Activated CD4-positive, alpha-beta T cell treated with anti-CD3 and anti-CD28 coated beads for 36 hours (primary cell): Measurements from ENCODE around the gene DSCAML1. TPM values are rescaled to one million over a fixed set of nuclear protein-coding genes. Genes with fewer than 3 reads are reported as not detected.
A peak's percentile ranks its signal among the peaks of the same experiment; 100 is the strongest.

ENCODE experiments used
- ATAC-seq: fragments of 200-7000 bp; cut with Tn5 transposase; one replicate; pipeline ENCODE4 v1.10.0; 2021; ENCODE audit warnings: mild to moderate bottlenecking, moderate library complexity
- CTCF ChIA-PET: fragments of 350-600 bp; sonication (Branson Sonifier 250); formaldehyde crosslinking; loops from one replicate; lab custom pipeline; 2021; ENCODE audit warnings: antibody characterized with exemption; lab: Charles Lee
- POLR2A ChIA-PET: fragments of 350-600 bp; sonication (Branson Sonifier 250); formaldehyde crosslinking; loops from one replicate; lab custom pipeline; 2021; ENCODE audit warnings: antibody characterized with exemption, inconsistent platforms; lab: Charles Lee
- DNase-seq: peaks from one replicate; pipeline ENCODE4 v3.0.0-alpha.2; 2020
- H3K27ac Mint-ChIP-seq: one replicate; pipeline ENCODE4 v1.8.0; 2021; ENCODE audit warnings: mixed read lengths
- H3K27me3 Mint-ChIP-seq: one replicate; pipeline ENCODE4 v1.8.0; 2021; ENCODE audit warnings: mixed read lengths
- H3K36me3 Mint-ChIP-seq: one replicate; pipeline ENCODE4 v1.8.0; 2021; ENCODE audit warnings: low read depth, mixed read lengths
- H3K4me1 Mint-ChIP-seq: one replicate; pipeline ENCODE4 v1.8.0; 2021; ENCODE audit warnings: mixed read lengths
- H3K4me3 Mint-ChIP-seq: one replicate; pipeline ENCODE4 v1.8.0; 2021; ENCODE audit warnings: mild to moderate bottlenecking, moderate library complexity, mixed read lengths
- H3K9me3 Mint-ChIP-seq: one replicate; pipeline ENCODE4 v1.8.0; 2021; ENCODE audit warnings: low read depth, mixed read lengths
- intact Hi-C, 2 experiments: fragments of 100-400 bp; cut with DNase I in 1 of 2; cut with micrococcal nuclease in 1 of 2; formaldehyde crosslinking; loops; one replicate each; pipeline versions ENCODE4 v1.14.2 to v1.15.1; 2022 to 2024; cut with DNase I, micrococcal nuclease
- total RNA-seq, 2 experiments: library from RNA; stranded (reverse); gene quantifications; one replicate each; pipeline ENCODE4 v1.2.3, GENCODE V29; 2021

The DSCAML1 gene
- total RNA-seq, 2 experiments from 2014 or later, result 0.05 to 0.67 TPM

DNA sequence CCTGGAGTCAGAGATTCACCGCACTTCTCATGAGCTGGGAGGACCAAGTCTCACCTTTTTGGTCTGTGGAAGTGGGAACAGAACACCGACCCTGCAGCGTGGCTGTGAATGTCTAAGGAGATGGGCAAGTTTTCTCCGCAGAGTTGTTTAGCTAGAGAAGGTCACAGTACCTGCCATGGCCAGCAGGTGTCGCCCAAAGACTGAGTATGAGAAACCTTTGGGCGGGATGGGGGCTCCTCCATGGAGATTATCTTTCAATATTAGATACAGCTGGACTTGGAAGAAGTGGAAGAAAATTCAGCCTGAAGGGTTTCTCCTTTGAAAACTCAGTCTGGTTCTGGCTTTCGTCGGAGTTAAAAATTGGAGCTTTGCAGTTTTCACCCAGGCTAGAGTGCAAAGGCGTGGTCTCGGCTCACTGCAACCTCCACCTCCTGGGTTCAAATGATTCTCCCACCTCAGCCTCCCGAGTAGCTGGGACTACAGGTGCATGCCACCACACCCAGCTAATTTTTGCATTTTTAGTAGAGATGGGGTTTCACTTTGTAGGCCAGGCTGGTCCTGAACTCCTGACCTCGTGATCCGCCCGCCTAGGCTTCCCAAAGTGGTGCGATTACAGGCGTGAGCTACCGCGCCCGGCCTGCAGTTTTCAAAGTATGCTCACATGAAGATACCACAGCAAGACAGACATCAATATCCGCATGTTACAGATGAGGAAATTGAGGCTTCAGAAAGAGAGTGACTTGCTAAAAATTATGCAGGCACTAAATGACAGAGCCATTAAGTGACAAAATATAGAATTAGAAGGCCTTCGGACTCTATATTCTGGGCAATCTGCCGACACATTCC is 10.7 kb upstream of the DSCAML1 start:
- DNase-seq, result peak; percentile 87
- ChIA-PET POLR2A (interaction anchor here (0.6 kb wide), 2 partner anchors 22 to 1156 kb away, joined by 3 to 10 read pairs; no protein-coding TSS in a partner anchor), CTCF (interaction anchor here (0.6 to 6.0 kb wide), 51 partner anchors 9 to 1626 kb away, joined by 3 to 120 read pairs (median 4); partner anchors contain the start of genes FXYD2 and IL10RA)
- Mint-ChIP-seq H3K27ac (no peak overlapping the region), H3K9me3 (no peaks in the 10 kb centered on the region), H3K27me3 (peaks cover 3% of the 10 kb centered on the region), H3K36me3 (no peaks in the 10 kb centered on the region), H3K4me3 (no peak overlapping the region), H3K4me1 (peaks cover 15% of the 10 kb centered on the region)
- intact Hi-C loops, result loop anchor here (1.0 to 5.0 kb wide), 7 partner anchors 10 to 380 kb away; no protein-coding TSS in a partner anchor
- peak; percentile 56 for ATAC-seq

DNA sequence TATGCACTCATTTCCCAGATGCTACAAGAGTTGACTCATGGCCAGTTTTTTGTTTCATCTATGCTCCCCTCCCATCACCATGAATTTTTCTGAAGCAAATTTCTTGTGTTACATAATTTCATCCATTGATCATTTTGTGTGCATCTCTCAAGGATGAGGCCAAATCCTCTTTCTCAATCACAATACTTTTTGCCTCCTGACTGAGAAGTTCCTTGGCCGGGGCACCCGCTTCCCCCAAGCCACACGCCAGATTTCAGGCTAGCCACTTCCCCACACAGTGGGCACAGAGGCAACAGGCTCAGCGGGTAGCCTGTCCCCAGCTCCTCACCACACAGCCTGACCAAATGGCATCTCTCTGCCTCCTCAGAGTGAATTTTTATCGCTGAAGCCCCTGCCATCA is 9.8 kb upstream of the DSCAML1 start:
- POLR2A ChIA-PET, result no interaction called here

DNA sequence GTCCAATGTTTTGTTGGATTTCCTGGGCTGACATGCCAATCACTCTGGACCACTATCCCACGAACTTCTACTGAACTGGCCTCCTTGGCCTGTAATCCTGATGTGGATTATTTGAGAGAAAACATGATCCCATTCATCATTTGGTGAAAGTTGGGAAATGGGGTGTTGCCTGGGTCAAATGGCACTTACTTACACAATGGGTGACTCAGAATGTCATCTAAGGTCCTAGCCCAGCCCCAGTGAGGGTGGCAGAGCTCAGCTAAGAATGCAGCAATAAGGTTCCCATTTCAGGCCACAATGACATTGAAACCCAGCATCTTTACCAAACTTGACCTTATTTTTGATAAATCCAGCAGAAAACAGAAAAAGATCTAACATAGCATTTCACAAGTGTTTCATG is 8.0 kb upstream of the DSCAML1 start:
- CTCF ChIA-PET, result interaction anchor here (1.1 to 6.0 kb wide), 5 partner anchors 12 to 248 kb away, joined by 3 to 120 read pairs (median 8); partner anchors contain the start of gene FXYD2
- no peak for DNase-seq
- H3K36me3 Mint-ChIP-seq, result no peaks in the 10 kb centered on the region

More for the DNA sequence above, 9.8 kb upstream of the DSCAML1 start:
- no peak overlapping the region for H3K4me3 Mint-ChIP-seq
- intact Hi-C loops, result loop anchor here (1.0 to 5.0 kb wide), 7 partner anchors 10 to 380 kb away; no protein-coding TSS in a partner anchor
- H3K4me1 Mint-ChIP-seq, result peaks cover 15% of the 10 kb centered on the region
- ATAC-seq, result no peak
- CTCF ChIA-PET, result interaction anchor here (0.7 to 6.0 kb wide), 40 partner anchors 8 to 797 kb away, joined by 3 to 120 read pairs (median 4); partner anchors contain the start of genes FXYD2 and IL10RA
- H3K27me3 Mint-ChIP-seq, result peaks cover 3% of the 10 kb centered on the region
- no peak for DNase-seq
- no peak overlapping the region for H3K27ac Mint-ChIP-seq
- H3K9me3 Mint-ChIP-seq, result no peaks in the 10 kb centered on the region
- no peaks in the 10 kb centered on the region for H3K36me3 Mint-ChIP-seq

DNA sequence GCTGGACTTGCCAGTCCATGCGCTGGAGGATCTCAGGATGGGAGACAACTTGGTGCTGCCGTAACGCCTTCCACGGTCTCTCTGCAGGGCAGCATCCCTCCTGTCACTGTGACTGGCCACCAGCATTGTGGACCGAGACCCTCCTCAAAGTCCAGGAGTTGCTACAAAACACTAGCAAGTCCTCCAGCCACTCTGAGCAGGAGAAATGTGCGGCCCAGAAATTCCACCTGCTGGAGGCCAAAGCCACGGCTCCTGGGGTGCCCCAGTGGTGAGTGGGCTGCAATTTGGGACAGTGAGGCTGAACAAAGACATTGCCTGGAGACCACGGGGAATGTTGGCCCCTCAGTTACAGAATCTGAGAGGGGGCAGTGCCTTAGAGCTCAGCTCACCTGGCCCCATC is 6.9 kb upstream of the DSCAML1 start:
- CTCF ChIA-PET, result interaction anchor here (1.0 to 6.0 kb wide), 3 partner anchors 13 to 378 kb away, joined by 4 to 120 read pairs (median 8); no protein-coding TSS in a partner anchor
- Mint-ChIP-seq H3K36me3 (no peaks in the 10 kb centered on the region), H3K4me3 (no peak overlapping the region), H3K27ac (no peak overlapping the region), H3K4me1 (peaks cover 4% of the 10 kb centered on the region), H3K27me3 (peaks cover 6% of the 10 kb centered on the region), H3K9me3 (no peaks in the 10 kb centered on the region)
- ATAC-seq, result no peak
- no peak for DNase-seq
- intact Hi-C loops, result no loop called here
- POLR2A ChIA-PET, result no interaction called here

More for the DNA sequence above, 8.0 kb upstream of the DSCAML1 start:
- Mint-ChIP-seq H3K27me3 (no peaks in the 10 kb centered on the region), H3K27ac (peak overlapping the region; percentile 42), H3K4me1 (peaks cover 15% of the 10 kb centered on the region), H3K9me3 (no peaks in the 10 kb centered on the region), H3K4me3 (no peak overlapping the region)
- intact Hi-C loops, result loop anchor here in 1 of 2 experiments (5.0 kb wide), 1 partner anchor 378 kb away; no protein-coding TSS in a partner anchor
- POLR2A ChIA-PET, result no interaction called here
- no peak for ATAC-seq

DNA sequence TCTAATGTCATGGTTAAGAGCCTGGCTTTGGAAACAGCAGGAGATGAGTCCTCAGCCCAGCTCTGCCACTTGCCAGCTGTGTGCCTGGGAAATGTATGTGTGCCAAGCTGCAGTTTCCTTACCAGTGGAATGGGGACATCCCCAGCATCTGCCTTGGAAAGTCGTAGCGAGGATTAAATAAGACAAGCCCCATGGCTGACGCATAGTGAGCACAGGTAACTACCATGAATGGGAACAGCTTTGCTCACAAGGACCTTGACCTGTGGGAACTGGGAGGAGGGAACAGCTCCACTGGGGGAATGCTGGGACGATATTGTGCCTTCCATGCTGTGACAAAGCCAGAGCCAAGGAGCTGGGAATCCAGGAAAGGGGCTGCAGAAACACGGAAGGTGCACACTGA is 2.6 kb upstream of the DSCAML1 start:
- Mint-ChIP-seq H3K27ac (no peak overlapping the region), H3K27me3 (peaks cover 31% of the 10 kb centered on the region), H3K9me3 (no peaks in the 10 kb centered on the region), H3K36me3 (no peaks in the 10 kb centered on the region), H3K4me3 (no peak overlapping the region), H3K4me1 (peaks cover 17% of the 10 kb centered on the region)
- POLR2A ChIA-PET, result no interaction called here
- ATAC-seq, result no peak
- CTCF ChIA-PET, result interaction anchor here (1.9 to 2.9 kb wide), 3 partner anchors 8 to 18 kb away, joined by 6 to 13 read pairs (median 11); no protein-coding TSS in a partner anchor
- no peak for DNase-seq
- intact Hi-C loops, result no loop called here

DNA sequence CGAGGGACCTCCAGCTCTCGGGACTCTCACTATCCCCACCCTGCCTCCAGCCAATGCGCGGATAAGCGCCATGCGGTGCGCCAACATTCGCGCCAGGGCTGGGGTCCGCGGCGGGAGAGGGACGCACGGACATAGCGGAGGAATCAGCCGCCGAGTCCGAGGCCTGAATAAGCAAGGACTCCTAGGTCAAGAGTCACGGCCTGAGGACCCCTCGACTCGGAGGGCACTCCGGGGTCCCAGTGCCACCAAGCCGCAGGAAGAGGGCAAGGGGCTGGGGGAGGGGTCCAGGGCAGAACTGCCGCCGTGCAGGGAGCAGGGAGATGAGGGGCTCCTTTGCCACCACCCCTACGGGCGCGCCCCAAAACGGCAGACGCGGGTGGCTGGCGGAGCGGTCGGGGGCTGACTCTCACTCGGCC is 552 bp downstream of the DSCAML1 start:
- Mint-ChIP-seq H3K36me3 (no peaks in the 10 kb centered on the region), H3K4me3 (no peak overlapping the region), H3K27ac (no peak overlapping the region), H3K4me1 (peaks cover 17% of the 10 kb centered on the region), H3K27me3 (peaks cover 44% of the 10 kb centered on the region), H3K9me3 (no peaks in the 10 kb centered on the region)
- DNase-seq (no peak), ATAC-seq (no peak)
- ChIA-PET CTCF (interaction anchor here (1.1 kb wide), 1 partner anchor 21 kb away, joined by 3 read pairs; no protein-coding TSS in a partner anchor), POLR2A (no interaction called here)
- intact Hi-C loops, result no loop called here

DNA sequence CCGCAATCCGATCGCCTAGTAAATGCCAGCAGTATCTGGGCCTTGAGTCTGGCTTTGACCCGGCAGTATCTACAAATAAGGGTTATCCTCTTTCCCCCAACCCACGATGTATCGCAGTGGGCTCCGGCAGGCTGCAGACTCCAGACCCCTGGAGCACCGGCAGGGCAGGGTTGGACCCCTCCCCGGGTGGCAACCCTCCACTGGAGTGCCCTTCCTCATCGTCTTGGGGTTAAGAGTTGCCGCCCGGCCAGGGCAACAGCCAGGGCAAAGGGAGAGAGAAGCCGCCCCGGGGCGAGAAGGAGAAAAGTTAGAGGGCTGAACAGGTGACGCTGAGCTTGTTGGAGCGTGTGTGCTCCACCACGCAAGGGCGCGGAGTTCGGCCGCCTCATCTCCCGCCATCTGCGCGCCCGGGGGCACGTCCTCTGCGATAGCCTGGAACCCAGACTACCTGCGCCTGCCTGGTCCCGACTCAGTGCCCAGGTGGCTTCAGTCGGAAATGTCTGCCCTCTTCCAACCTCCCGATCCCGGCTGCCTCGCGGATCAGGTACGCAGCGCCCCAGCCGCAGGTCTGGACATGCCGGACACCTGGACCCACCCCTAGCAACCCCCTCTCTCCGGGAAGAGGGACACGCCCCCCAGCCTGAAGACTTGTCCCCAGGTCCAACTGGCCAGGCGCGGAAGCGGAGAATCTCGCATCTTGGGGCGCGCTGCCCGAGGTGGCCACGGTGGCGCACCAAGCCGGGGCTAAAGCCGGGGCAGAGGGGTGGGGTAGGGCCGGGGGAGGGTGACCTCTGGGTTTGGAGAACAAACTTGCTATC is 1.2 kb downstream of the DSCAML1 start:
- DNase-seq (peak; percentile 13), ATAC-seq (no peak)
- POLR2A ChIA-PET, result no interaction called here
- Mint-ChIP-seq H3K27me3 (peaks cover 44% of the 10 kb centered on the region), H3K27ac (no peak overlapping the region), H3K4me1 (peaks cover 17% of the 10 kb centered on the region), H3K4me3 (peak overlapping the region; percentile 26), H3K36me3 (no peaks in the 10 kb centered on the region), H3K9me3 (no peaks in the 10 kb centered on the region)
- intact Hi-C loops, result no loop called here
- CTCF ChIA-PET, result interaction anchor here (0.6 to 1.1 kb wide), 3 partner anchors 21 to 480 kb away, joined by 3 to 4 read pairs (median 3); no protein-coding TSS in a partner anchor

DNA sequence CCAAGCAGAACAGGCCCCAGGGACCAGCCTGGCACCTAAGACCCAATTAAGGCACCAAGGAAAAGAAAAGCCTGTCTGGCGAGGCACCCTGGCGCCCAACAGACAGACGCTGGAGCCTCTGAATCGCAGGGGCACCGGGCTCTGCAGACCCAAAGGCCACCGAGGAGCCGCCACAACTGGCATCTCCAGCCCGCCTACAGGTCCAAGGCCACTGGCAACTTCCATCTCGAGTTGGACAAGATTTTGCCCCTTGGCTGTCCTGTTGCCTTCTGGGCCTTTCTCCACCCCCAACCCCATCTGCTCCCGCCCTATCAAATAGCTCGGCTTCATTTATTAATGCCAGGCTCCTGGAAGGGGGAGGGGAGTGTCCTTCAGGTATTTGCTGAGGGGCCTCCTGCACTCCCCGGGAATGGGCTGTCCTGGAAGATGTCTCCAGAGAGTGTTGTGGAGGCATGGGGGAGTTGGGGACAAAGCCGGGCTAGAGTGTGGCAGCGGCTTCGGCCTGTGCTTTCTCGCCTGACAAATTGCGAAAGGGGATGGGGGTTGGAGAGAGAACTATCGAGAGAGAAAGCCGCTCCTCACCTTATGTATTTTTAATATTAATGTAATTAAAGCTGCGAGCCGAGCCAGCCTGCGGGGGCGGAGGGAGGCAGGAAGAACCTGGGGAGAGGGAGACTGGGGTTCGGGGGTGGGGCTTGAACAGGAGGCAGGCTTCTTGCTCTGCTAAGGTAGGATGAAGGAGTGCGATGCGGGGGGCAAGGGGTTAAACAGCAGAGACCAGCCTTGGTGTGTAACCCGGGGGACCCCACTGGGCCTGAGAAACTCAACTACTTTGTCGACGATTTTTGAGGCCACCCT is 2.0 kb downstream of the DSCAML1 start:
- peaks cover 44% of the 10 kb centered on the region for H3K27me3 Mint-ChIP-seq
- H3K27ac Mint-ChIP-seq, result no peak overlapping the region
- H3K4me1 Mint-ChIP-seq, result peaks cover 17% of the 10 kb centered on the region
- DNase-seq, result no peak
- intact Hi-C loops, result no loop called here
- ChIA-PET CTCF (interaction anchor here (0.6 to 0.8 kb wide), 2 partner anchors 230 to 481 kb away, joined by 3 to 4 read pairs; no protein-coding TSS in a partner anchor), POLR2A (no interaction called here)
- no peaks in the 10 kb centered on the region for H3K36me3 Mint-ChIP-seq
- H3K9me3 Mint-ChIP-seq, result no peaks in the 10 kb centered on the region
- no peak for ATAC-seq
- H3K4me3 Mint-ChIP-seq, result no peak overlapping the region

DNA sequence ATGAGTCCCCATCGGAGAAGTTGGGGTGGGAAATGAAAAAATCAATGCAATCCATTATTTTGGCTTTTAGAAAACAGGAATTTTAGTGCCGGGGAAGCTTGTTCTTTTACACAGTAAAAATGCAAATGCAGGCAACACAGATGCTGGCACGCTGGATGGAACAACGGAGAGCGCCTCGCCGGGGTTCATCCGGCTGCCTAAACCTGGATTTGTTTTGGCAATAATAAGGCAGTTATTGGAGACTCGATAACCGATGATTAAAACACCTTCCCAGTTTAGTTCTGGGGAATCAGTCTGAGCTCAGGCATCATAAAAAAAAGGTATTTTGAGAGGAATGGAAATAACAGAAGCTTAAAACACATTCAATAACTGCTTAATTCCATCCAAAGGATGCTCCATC is 2.9 kb downstream of the DSCAML1 start:
- H3K9me3 Mint-ChIP-seq, result no peaks in the 10 kb centered on the region
- ATAC-seq (no peak), DNase-seq (no peak)
- no peaks in the 10 kb centered on the region for H3K36me3 Mint-ChIP-seq
- intact Hi-C loops, result no loop called here
- H3K27me3 Mint-ChIP-seq, result peaks cover 39% of the 10 kb centered on the region
- H3K27ac Mint-ChIP-seq, result no peak overlapping the region
- ChIA-PET POLR2A (no interaction called here), CTCF (no interaction called here)
- peaks cover 17% of the 10 kb centered on the region for H3K4me1 Mint-ChIP-seq
- no peak overlapping the region for H3K4me3 Mint-ChIP-seq

DNA sequence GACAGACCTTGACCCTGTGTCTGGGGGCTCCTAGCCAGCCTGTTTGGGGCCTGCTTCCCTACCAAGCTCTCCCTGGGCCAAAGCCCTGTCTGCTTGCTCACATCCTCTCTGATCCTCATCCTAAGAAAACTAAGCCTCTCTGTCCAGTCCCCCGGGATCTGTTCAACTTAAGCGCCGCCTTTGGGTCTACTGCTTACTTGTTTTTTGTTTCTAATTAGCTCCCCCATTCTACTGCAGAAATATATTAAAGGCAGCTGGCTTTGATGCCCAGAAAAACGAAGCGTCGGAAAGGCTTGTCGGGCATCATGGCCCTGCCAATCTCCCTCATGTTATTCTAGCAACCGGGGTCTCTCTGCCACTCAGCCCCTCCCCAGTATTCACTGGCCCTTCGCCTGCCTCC is 3.4 kb downstream of the DSCAML1 start:
- Mint-ChIP-seq H3K36me3 (no peaks in the 10 kb centered on the region), H3K9me3 (no peaks in the 10 kb centered on the region), H3K4me1 (peaks cover 17% of the 10 kb centered on the region), H3K27me3 (peaks cover 34% of the 10 kb centered on the region), H3K27ac (no peak overlapping the region), H3K4me3 (no peak overlapping the region)
- DNase-seq, result no peak
- no peak for ATAC-seq
- CTCF ChIA-PET, result interaction anchor here (0.6 to 1.1 kb wide), 5 partner anchors 10 to 260 kb away, joined by 3 to 4 read pairs (median 3); no protein-coding TSS in a partner anchor
- intact Hi-C loops, result no loop called here
- POLR2A ChIA-PET, result no interaction called here
